Spleen (tissue), 7 donors: ENCODE measurements around the gene EXOSC7.

Experiments
- POLR2A ChIP-seq, 3 donors: fragments of 450-650 bp; IDR thresholded peaks; one replicate each; pipeline ENCODE4 v1.5.1; 2017; ENCODE audit warnings: antibody characterized with exemption in 3 of 3, mild to moderate bottlenecking in 1 of 3
- TF ChIP-seq, protein P1 (sequence below), 11 experiments: fragments of 200-600 bp in 7 of 11; fragments of 450-650 bp in 4 of 11; sonication (generic) in 4 of 11; IDR thresholded peaks in 8 of 11; conservative IDR thresholded peaks in 3 of 11; 1 replicate in 7 of 11; 2 replicates in 4 of 11; pipeline versions ENCODE4 v1.4.0 to v1.8.0; 2016 to 2021; ENCODE audit warnings: antibody characterized with exemption in 11 of 11, inconsistent platforms in 4 of 11, mild to moderate bottlenecking in 1 of 11
- donor health status: DM: no; HTN: no; CAD: no; lungs with moderate emphysema.
- donor health status: DM: no; HTN: no; CAD: no.
- donor health status: DM: no; HTN: no; CAD: no.

GRCh38 chr3:44963571-44964325, 12.3 kb upstream of the EXOSC7 start:
- TF ChIP-seq, protein P1, sequence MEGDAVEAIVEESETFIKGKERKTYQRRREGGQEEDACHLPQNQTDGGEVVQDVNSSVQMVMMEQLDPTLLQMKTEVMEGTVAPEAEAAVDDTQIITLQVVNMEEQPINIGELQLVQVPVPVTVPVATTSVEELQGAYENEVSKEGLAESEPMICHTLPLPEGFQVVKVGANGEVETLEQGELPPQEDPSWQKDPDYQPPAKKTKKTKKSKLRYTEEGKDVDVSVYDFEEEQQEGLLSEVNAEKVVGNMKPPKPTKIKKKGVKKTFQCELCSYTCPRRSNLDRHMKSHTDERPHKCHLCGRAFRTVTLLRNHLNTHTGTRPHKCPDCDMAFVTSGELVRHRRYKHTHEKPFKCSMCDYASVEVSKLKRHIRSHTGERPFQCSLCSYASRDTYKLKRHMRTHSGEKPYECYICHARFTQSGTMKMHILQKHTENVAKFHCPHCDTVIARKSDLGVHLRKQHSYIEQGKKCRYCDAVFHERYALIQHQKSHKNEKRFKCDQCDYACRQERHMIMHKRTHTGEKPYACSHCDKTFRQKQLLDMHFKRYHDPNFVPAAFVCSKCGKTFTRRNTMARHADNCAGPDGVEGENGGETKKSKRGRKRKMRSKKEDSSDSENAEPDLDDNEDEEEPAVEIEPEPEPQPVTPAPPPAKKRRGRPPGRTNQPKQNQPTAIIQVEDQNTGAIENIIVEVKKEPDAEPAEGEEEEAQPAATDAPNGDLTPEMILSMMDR (IDR thresholded peaks at IDR 0.05 in 8 of 11, conservative IDR thresholded peaks at IDR 0.05 in 3 of 11) = no peak
- TF ChIP-seq POLR2A (IDR thresholded peaks at IDR 0.05) = no peak
